HL-60 (cell line): ENCODE measurements around the gene OR52E4.

Experiments
- GABPA ChIP-seq: IDR thresholded peaks from 2 replicates; pipeline ENCODE4 v1.6.1; 2012; ENCODE audit warnings: low read depth
- POLR2AphosphoS5 ChIP-seq: IDR thresholded peaks from 2 replicates; pipeline ENCODE4 v1.6.1; 2012; ENCODE audit warnings: low read depth
- SPI1 ChIP-seq: IDR thresholded peaks from 2 replicates; pipeline ENCODE4 v1.6.1; 2012; ENCODE audit warnings: low read depth, mild to moderate bottlenecking, borderline replicate concordance
- TF ChIP-seq, protein P1 (sequence below): IDR thresholded peaks from one replicate; pipeline ENCODE4 v1.5.1; 2011; ENCODE audit warnings: low read length, control low read depth, inconsistent platforms; ENCODE audit not compliant: insufficient read depth
- TF ChIP-seq, protein P2 (sequence below): IDR thresholded peaks from 2 replicates; pipeline ENCODE4 v1.6.1; 2012; ENCODE audit warnings: low read depth; ENCODE audit not compliant: insufficient replicate concordance

DNA sequence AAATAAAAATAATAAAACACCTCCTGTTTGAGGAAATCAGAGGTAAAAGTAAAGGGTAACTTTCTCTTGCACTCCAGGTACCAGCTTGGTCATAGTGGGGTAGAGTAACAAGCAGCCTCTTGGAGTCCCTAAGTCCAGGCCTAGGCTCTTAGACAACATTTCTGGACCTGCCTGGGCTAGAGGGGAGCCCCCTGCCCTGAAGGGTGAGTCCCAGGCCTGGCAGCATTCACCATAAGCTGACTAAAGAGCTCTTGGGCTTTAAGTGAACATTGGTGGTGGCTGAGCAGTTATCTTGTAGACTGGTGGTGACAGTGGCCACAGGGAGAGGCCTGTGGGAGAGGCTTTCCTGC is 43.0 kb downstream of the OR52E4 start:
- TF ChIP-seq, protein P1, sequence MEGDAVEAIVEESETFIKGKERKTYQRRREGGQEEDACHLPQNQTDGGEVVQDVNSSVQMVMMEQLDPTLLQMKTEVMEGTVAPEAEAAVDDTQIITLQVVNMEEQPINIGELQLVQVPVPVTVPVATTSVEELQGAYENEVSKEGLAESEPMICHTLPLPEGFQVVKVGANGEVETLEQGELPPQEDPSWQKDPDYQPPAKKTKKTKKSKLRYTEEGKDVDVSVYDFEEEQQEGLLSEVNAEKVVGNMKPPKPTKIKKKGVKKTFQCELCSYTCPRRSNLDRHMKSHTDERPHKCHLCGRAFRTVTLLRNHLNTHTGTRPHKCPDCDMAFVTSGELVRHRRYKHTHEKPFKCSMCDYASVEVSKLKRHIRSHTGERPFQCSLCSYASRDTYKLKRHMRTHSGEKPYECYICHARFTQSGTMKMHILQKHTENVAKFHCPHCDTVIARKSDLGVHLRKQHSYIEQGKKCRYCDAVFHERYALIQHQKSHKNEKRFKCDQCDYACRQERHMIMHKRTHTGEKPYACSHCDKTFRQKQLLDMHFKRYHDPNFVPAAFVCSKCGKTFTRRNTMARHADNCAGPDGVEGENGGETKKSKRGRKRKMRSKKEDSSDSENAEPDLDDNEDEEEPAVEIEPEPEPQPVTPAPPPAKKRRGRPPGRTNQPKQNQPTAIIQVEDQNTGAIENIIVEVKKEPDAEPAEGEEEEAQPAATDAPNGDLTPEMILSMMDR: no peak
- TF ChIP-seq GABPA: no peak
- TF ChIP-seq, protein P2, sequence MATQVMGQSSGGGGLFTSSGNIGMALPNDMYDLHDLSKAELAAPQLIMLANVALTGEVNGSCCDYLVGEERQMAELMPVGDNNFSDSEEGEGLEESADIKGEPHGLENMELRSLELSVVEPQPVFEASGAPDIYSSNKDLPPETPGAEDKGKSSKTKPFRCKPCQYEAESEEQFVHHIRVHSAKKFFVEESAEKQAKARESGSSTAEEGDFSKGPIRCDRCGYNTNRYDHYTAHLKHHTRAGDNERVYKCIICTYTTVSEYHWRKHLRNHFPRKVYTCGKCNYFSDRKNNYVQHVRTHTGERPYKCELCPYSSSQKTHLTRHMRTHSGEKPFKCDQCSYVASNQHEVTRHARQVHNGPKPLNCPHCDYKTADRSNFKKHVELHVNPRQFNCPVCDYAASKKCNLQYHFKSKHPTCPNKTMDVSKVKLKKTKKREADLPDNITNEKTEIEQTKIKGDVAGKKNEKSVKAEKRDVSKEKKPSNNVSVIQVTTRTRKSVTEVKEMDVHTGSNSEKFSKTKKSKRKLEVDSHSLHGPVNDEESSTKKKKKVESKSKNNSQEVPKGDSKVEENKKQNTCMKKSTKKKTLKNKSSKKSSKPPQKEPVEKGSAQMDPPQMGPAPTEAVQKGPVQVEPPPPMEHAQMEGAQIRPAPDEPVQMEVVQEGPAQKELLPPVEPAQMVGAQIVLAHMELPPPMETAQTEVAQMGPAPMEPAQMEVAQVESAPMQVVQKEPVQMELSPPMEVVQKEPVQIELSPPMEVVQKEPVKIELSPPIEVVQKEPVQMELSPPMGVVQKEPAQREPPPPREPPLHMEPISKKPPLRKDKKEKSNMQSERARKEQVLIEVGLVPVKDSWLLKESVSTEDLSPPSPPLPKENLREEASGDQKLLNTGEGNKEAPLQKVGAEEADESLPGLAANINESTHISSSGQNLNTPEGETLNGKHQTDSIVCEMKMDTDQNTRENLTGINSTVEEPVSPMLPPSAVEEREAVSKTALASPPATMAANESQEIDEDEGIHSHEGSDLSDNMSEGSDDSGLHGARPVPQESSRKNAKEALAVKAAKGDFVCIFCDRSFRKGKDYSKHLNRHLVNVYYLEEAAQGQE: no peak
- TF ChIP-seq POLR2AphosphoS5: no peak
- TF ChIP-seq SPI1: no peak
